SKM-1 treated with dmso at 0.1 percent for 144 hours (cell line): ENCODE data around the gene IAH1.
"Not testable (repeated sequence)": the region's sequence is repeated elsewhere in the genome, so short reads cannot be mapped to it uniquely, and the experiment has no call there.

Experiments
- DNase-seq: peaks from one replicate; lab custom pipeline; 2025; ENCODE audit not compliant: unreplicated experiment; lab: John Stamatoyannopoulos, UW

The IAH1 gene

DNA sequence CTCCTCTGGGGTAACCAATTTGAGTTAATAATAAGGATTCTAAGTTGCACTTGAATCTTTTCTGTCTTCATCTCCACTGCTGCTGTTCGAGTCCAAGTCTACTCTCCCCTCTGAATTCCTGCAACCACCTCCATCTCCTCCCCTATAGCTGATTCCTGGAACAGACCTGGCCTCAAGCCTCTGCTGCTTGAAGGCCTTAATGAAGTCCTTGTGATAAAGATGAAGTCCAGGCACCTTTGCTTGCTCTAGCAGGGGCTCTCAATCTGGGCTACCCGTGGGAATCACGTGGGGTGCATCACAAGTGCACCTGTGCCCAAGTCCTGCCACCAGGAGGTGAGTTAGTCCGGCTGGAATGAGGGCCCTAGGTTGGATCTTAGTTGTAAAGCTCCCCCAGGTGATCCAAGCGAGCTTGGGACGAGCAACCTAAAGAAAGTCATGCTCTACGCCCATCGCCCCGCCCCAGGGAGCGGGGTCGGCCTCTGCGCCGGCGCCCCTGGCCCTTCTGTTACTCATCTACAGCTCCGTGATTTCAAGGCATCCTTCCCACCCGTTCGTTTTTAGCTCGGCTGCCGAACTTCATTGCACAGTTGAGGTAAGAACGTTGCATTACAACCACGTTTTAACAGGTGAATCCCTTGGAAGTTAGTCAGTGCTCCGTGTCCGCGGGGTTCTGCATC, 905 bp upstream of the IAH1 start:
- no peak for DNase-seq

DNA sequence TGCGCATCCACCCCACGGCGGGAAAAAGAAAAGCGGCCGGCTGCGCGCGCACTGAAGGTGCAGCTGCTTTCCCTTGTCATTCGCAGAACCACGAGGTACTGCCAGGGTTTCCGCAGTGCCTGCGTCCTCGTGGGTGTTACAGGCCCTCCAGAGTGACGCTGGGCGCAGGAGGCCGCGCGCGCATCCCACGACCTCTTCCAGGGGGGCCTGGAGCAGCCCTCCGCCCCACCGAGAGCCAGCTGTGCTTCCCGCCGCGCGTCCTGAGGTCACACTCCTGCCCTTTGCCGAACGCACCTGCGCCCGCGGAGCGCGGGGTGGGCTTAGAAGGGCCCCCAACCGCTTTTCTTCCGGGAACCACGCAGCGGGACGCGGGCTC, 378 bp upstream of the IAH1 start:
- no peak for DNase-seq

DNA sequence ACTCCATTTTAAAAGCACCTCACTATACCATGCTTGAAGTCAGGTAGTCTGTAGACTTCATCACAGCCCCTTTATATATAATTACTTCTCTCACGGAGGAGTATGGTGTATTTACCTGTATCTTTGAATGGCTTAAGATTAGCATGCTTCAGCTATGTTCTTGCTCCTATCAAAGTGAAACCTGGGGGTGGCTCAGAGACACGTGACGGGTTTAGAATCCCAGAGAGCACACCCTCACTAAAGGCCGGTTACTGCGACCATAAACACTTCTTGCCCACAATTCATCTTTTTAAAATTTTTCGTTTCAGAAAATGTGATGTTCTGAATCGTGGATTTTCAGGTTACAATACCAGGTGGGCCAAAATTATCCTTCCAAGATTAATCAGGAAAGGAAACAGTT, 3.6 kb downstream of the IAH1 start:
- no peak for DNase-seq

DNA sequence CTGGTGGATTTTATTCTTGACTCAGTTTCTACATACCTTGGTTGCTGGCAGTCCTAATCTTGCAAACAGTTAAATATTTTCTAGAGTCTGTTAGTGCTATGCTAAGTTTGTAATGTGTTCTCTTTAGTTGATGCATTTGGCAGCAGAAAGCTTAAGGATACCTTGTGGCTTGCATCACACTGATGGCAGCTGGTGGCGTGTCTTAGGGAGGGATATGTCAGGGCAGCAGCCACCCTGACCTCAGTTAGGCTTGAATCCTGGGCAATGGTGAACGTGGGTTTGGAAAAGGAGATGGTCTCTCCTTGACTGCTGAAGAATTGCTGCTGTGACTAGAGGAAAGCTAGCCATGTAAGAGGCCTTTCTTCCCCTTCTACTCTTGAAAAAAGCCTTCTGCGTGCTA, 4.2 kb downstream of the IAH1 start:
- no peak for DNase-seq

DNA sequence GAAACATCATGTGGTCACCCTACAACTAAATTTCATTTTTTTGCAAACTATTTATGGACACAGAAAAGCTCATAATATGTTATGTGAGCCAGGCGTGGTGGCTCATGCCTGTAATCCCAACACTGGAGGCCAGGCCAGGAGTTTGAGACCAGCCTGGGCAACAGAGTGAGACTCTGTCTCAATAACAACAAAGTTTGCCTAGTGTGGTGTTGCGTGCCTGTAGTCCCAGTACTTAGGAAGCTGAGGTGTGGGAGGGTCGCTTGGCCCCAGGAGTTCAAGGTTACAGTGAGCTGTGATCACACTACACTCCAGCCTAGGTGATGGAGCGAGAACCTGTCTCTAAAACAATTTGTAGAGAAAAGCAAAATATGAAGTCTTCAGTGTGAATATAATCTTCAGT, 5.8 kb downstream of the IAH1 start:
- no peak for DNase-seq

DNA sequence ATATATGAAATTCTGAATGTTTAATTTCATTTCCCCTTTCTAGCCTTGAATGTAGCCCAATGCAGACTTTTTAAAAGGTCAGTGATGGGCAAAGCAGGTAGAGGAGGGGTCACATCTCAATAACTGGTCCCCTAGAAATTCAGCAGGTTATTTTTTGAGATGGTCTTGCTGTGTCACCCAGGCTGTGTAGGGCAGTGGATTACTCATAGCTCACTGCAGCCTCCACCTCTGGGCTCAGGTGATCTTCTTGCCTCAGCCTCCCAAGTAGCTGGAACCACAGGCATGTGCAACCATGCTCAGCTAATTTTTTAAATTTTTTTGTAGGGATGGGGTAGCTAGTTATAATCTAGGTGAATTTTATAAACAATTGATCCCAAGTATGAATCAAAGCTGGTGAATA, 8.8 kb downstream of the IAH1 start:
- no peak for DNase-seq

DNA sequence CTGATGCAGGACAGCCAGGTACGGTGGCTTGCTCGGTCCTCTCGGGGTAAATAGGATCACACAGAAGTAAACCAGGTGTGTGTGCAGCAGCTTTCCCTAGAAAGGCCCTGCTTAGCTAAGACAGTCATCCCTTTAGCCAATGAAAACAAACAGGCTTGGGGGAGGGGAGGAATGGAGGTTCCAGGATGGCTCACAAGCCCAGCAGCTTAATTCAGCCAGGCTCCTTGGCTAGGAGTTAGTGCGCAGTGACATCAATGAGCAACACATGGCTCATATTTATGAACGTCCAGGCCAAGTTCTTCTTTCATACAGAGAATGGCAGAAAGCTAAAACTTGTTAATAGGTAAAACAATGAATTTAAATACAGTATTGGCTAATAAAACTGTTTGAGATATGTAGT, 10.2 kb downstream of the IAH1 start:
- DNase-seq = no peak

DNA sequence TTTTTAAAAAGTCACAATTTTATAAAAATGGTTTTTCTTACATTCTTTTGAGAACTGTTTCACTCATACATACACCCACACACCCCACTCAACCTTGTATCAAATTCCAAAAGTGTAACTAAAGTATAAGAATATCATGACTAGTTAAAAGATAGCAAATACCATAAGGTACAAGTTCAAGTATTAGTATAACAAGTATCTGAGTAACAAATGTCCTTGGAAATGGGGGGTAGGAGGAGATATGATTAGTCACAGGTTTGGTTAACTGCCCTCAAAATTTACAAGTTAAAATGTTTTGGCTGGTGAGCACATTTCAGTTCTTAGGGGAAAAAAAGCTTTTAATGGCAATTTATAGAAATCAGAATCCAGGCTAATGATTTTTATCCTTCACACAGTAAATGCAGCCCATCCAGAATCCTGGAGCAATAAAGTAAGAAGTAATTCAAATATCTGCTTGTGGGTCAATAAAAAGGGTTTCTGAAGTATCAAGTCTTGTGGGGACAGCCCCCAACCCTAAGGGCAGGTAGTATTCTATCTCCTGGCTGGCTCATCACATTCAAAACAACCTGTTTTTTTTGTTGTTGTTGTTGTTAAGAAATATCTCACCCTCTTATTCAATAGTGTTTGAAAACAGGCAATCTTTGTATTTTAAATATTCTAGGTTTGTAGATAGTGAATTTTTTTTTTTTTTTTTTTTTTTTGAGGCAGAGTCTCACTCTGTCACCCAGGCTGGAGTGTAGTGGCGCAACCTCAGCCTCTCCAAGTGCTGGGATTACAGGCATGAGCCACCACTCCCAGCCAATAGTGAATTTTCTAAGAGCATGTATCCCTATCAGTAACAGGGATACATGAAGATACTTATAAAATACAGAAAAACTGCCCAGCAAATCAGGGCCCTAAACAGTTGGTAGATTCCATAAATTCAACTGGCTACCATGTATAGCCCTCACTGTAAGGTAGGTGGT, 14.5 kb downstream of the IAH1 start:
- no peak for DNase-seq

DNA sequence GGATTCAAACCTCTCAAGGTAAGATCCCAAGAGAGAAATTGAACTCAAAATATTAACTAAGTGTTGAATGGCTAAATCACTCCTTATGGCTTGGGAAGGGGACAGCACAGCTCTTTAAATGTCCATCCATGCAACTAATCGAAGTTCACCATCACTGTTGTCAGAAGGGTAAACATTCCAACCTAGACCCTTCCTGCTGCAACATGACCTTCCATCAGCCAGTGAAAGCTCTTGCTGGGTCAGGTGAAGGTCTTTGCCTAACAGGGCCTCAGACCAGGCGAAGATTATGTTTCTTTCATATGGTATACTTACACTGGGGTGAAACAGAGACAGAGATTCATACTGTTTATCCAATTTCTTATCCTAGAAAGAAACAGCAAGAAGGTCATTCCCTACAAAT, 16.4 kb downstream of the IAH1 start:
- no peak for DNase-seq

DNA sequence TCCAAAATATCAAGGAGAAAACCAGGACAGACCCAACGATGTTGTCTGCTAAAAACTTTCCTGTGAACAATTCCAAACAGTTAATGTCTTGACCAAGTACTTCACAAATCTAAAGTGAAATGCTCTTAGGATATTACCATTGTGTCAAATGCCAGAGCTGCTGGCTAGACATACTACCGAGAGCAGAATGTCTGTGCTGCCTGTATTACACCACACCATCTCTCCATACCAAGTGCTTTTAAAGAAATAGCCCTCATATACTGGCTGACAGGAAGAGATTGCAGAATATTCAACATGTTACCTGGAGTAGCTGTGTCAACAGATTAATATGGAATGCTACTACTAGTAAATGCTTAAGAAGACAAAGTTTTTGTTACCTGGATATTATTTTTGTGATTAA, 18.6 kb downstream of the IAH1 start:
- DNase-seq = no peak

DNA sequence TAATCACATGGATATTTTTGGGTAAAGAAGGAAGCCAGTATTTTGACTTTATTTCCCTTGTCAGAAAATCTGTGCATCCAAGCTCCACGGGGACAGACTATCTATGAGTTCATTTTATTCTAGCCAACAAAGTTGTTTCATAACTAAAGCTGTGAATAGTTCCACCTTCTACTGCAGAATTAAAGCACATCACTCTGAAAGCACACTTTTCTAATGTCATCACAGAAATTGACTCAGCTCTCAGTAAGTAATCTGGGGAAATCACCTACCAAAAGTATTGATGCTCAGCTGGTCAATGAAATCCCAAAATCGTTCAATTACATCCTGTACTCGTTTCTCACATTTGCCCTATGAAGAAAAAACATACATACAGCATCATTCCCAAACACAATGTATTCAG, 19.1 kb downstream of the IAH1 start:
- no peak for DNase-seq

DNA sequence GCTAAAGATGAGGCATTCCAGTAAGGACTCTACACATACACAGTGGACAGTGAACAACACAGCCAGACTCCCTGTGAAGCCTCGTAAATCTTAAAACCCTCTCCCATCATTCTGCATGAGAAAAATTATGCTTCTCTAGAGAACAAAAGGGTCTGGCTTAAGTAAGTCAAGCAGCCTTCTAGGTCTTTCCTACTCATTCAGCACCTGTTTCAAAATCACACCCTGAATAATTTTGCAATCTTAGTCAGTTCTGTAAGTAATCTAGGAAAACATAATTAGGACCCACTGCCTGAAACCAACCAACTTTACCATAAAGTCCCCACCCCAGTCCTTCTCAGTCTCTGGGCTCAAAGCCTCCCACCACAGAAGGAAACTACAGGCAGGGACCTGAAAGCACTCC, 19.7 kb downstream of the IAH1 start:
- no peak for DNase-seq

DNA sequence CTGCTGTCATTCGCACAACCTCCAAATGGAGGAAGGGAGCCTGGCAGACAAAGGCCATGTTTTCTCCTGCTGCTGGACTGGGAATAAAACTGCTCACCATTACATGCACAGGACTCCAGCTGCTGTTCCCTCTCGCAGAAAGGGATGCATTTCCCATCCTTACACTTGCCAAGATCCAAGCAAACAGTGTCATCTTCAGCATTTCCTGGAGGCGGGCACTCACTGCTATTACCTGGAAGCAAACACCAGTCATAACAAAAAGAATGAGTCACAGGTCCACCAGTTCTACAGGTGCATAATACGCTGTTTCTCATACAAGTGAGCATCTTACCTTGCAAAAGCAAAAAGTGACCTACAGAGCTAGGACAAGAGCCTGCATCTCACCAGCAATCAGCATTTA, 22.7 kb downstream of the IAH1 start:
- no peak for DNase-seq

DNA sequence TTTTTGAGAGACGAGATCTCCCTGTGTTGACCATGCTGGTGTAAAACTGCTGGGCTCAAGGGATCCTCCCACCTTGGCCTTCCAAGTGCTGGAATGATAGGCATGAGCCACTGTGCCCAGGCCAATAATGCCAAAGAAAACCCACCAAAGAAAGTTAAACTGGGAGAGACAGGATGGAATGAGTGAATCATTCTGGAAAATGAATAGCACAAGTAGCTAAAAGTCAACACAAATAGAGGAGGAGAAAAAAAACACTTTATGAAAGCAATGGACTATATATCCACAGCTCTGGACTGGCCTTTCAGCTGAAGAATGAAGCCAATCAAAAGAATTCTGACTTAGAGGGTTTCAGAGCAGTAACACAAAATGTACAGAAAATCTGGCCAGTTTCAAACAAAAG, 23.9 kb downstream of the IAH1 start:
- no peak for DNase-seq

DNA sequence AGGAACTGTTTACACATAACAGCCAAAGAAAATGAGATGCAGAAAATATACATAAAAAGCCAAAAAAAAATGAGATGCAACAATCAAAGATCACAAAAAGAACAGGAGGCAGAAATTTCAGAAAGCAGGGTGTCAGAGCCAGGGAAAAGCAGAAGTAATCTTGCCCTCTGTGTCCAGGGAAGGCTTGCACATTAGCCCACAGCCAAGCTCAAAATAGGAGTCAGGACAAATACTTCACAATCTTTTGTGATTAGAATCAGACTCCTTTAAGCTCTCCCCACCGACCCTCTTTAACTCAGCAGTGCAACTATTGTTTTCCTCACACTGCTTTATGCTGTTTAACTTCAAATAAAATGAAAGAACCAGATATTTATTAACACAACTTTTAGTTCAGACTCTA, 34.6 kb downstream of the IAH1 start:
- peak; percentile 23 for DNase-seq

DNA sequence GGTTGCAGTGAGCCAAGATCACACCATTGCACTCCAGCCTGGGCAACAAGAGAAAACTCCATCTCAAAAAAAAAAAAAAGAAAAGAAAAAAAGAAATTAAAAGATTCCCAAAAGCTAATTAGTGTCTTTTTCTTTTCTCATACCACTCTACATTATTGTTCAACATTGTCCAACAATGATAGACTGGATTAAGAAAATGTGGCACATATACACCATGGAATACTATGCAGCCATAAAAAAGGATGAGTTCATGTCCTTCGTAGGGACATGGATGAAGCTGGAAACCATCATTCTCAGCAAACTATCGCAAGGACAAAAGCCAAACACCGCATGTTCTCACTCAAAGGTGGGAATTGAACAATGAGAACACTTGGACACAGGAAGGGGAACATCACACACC, 39.6 kb downstream of the IAH1 start:
- not testable (repeated sequence) for DNase-seq

DNA sequence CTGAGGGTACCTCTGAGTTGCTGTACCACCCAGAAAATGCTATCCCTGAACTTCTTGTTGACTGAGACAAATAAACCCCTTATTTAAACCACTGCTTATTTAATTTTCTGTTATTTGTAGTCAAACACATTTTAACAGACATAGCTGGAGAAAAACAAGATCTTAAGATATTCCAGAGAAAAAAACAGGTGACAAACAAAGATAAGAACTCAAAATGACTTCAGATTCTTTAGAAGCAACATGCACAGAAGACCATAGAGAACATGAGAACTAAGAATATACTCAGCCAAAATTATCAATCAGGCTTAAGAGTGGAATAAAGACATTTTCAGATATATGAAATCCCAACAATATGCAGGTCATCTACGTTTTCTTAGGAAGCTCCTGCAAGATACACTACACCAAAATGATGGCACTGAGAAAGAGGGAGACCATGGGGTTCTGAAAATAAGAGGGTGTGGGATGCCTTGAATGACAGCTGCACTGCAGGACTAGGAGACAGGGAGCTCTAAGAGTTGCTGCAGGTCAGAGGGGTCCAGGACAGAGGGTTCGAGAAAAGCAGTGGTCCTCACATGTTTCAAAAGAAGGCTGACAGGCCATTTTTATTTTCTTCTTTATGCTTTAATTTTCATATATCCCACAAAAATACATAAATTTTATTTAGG, 42.9 kb downstream of the IAH1 start:
- DNase-seq = no peak

DNA sequence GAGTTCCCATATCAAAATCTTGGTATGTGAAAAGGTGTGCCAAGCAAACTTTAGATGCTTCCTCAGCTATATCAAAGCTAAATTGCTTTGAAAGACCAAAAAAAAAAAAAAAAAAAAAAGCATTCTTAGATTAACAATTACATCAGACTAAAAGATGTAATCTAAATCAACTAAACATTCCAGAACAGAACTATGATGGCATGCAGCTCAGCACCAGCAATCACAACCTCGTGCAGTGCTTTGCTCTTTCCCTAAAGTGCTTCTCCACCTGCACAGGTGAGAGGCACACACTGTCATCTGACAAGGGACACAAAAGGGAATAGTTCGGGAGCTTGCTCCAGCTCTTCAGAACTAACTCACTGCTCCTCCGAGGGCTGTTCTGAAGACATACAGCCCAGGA, 43.8 kb downstream of the IAH1 start:
- no peak for DNase-seq

DNA sequence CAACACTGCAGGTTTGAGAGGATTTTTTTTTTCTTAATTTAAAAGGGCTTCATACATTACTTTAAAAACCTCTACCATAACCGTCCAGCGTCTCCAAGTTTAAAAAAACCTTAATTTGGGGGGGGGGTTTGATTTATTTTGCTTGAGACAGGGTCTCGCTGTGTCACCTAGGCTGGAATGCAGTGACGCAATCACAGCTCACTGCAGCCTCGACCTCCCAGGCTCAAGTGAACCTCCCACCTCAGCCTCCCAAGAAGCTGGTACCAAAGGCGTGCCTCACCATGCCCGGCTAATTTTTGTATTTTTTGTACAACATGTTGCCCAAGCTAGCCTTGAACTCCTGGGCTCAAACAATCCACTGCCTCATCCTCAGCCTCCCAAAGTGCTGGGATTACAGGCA, 44.4 kb downstream of the IAH1 start:
- no peak for DNase-seq

DNA sequence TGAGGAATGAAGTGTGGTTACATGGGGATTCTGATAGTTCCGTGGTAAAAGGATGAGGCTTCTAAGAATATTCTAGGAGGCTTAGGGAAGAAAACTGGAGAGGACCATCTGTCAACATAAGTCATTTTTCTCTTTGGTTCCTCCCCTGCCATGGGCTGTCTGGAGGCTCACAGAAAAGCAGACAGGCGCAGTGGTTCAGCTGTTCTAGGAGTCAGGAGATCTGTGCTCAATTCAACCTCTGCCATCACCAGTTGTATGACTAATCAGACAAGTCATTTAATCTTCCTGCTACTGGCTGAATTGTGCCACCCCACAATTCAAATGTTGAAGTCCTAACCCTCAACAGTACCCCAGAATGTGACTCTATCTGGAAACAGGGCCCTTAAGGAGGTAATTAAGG, 44.9 kb downstream of the IAH1 start:
- no peak for DNase-seq

DNA sequence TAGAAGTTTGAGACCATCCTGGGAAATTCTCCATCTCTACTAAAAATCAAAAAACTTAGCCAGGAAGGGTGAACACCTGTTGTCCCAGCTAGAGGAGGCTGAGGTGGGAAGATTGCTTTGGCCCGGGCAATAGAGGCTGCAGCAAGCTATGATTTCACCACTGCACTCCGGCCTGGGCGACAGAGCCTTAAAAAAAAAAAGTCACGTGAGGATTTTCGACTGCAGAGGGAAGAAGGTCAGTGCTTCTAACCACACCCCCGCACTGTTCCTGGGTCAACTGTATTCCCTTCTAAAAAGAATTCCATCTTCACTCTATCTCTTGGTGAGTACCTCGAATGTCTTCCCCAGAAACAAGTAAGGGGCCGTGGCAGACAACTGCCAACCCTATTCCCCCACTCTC, 49.9 kb downstream of the IAH1 start:
- no peak for DNase-seq

DNA sequence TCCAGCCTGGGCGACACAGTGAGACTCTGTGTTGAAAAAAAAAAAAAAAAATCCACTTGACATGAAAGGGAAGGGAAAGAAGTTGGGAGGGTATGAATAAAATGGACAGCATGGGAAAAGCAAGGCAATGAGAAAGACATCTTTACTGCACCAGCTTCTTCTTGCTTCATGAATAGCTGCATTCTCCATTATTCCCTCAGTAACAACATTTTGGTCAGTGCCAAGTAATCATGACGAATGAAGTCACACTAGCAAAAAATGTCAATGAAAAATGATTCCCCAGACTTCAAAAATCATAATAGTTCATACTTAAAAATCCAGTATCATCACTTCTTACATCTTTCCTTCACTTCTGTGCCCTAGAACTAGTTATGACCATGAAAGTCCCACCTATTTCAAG, 50.9 kb downstream of the IAH1 start:
- DNase-seq = no peak
